Mucosa of descending colon (tissue), 3 donors: ENCODE measurements around the gene CCR6. TPM values are rescaled to one million over a fixed set of nuclear protein-coding genes. Genes with fewer than 3 reads are reported as not detected.

Experiments
- ATAC-seq: fragments of 200-7000 bp; cut with Tn5 transposase; one replicate; pipeline ENCODE4 v1.9.1; 2020; ENCODE audit warnings: mild to moderate bottlenecking, moderate library complexity
- DNase-seq, 3 donors: peaks; one replicate each; pipeline ENCODE4 v3.0.0-alpha.2; 2020
- H3K36me3 ChIP-seq: fragments of 200-600 bp; one replicate; pipeline ENCODE4 v1.8.0; 2021; ENCODE audit warnings: low read depth, mild to moderate bottlenecking
- H3K4me1 ChIP-seq: fragments of 200-600 bp; one replicate; pipeline ENCODE4 v1.8.0; 2021; ENCODE audit warnings: low read depth, mild to moderate bottlenecking
- H3K4me3 ChIP-seq: fragments of 200-600 bp; one replicate; pipeline ENCODE4 v1.8.0; 2021; ENCODE audit warnings: mild to moderate bottlenecking
- H3K9me3 ChIP-seq: fragments of 200-600 bp; one replicate; pipeline ENCODE4 v1.8.0; 2021; ENCODE audit warnings: mild to moderate bottlenecking
- CTCF ChIP-seq: fragments of 200-600 bp; IDR thresholded peaks from one replicate; pipeline ENCODE4 v1.8.0; 2022; ENCODE audit warnings: antibody characterized with exemption, mild to moderate bottlenecking
- intact Hi-C, 2 donors: fragments of 100-400 bp; cut with DNase I in 1 of 2; cut with micrococcal nuclease in 1 of 2; formaldehyde crosslinking; loops; one replicate each; pipeline versions ENCODE4 v1.11.0 to v1.11.1; 2022; cut with DNase I, micrococcal nuclease
- total RNA-seq, 3 donors: library from RNA; stranded (reverse); fragmentation: NEBNext Ultra II Directional in 2 of 3; extraction: Animal tissue kit (Norgen Biotek cat#: 25700) in 2 of 3; gene quantifications; one replicate each; pipeline versions ENCODE4 v1.2.1 to v1.2.4, GENCODE V29; 2021 to 2023
- donor health status: DM: no; HTN: no; CAD: no; lungs with moderate emphysema.
- donor health status: DM: no; HTN: no; CAD: no.
- donor health status: DM: no; HTN: yes; CAD: no.

CCR6 gene
- total RNA-seq, 3 donors from 2014 or later: 0.17 to 0.43 TPM; not detected in 1

GRCh38 chr6:167148997-167149396, 26.1 kb downstream of the CCR6 start:
- H3K4me1 ChIP-seq: no peaks in the 10 kb centered on the region
- intact Hi-C loops: loop anchor here (10.0 kb wide), 2 partner anchors 154 to 374 kb away; partner anchors contain the start of gene CEP43 (in 1 of the 2)
- no peaks in the 10 kb centered on the region for H3K9me3 ChIP-seq
- no peaks in the 10 kb centered on the region for H3K36me3 ChIP-seq
- ATAC-seq: peak; percentile 72
- H3K4me3 ChIP-seq: no peak overlapping the region
- TF ChIP-seq CTCF: no peak
- DNase-seq: no peak

- DNase-seq: no peak
- intact Hi-C loops: no loop called here
- no peaks in the 10 kb centered on the region for H3K9me3 ChIP-seq
- ATAC-seq: peak; percentile 48
- no peaks in the 10 kb centered on the region for H3K36me3 ChIP-seq
- no peak for TF ChIP-seq CTCF
- no peak overlapping the region for H3K4me3 ChIP-seq
- no peaks in the 10 kb centered on the region for H3K4me1 ChIP-seq
These were observed 28.1 kb downstream of the CCR6 start for GRCh38 chr6:167150941-167151549.

- TF ChIP-seq CTCF: no peak
- no peaks in the 10 kb centered on the region for H3K9me3 ChIP-seq
- ATAC-seq: no peak
- H3K36me3 ChIP-seq: no peaks in the 10 kb centered on the region
- no peak for DNase-seq
- H3K4me3 ChIP-seq: no peak overlapping the region
- intact Hi-C loops: no loop called here
- no peaks in the 10 kb centered on the region for H3K4me1 ChIP-seq
These were observed 28.8 kb downstream of the CCR6 start for GRCh38 chr6:167151648-167152047.

GRCh38 chr6:167152862-167153261, 30.0 kb downstream of the CCR6 start:
- DNase-seq: no peak
- Histone ChIP-seq H3K4me1 (no peaks in the 10 kb centered on the region), H3K4me3 (no peak overlapping the region), H3K9me3 (no peaks in the 10 kb centered on the region), H3K36me3 (no peaks in the 10 kb centered on the region)
- no peak for TF ChIP-seq CTCF
- ATAC-seq: peak; percentile 28
- intact Hi-C loops: no loop called here

GRCh38 chr6:167153521-167153959, 30.6 kb downstream of the CCR6 start:
- Histone ChIP-seq H3K4me3 (no peak overlapping the region), H3K4me1 (no peaks in the 10 kb centered on the region), H3K36me3 (no peaks in the 10 kb centered on the region), H3K9me3 (no peaks in the 10 kb centered on the region)
- ATAC-seq (peak; percentile 46), DNase-seq (peak in 1 of 3 donors; percentile 21)
- no peak for TF ChIP-seq CTCF
- intact Hi-C loops: no loop called here
